ENCODE measurements around the gene ADARB1. TPM values are rescaled to one million over a fixed set of nuclear protein-coding genes. Genes with fewer than 3 reads are reported as not detected.

ADARB1 gene
- total and polyA plus RNA-seq, 9 donors, result 6.0 to 23.7 (median 16.3) TPM

DNA sequence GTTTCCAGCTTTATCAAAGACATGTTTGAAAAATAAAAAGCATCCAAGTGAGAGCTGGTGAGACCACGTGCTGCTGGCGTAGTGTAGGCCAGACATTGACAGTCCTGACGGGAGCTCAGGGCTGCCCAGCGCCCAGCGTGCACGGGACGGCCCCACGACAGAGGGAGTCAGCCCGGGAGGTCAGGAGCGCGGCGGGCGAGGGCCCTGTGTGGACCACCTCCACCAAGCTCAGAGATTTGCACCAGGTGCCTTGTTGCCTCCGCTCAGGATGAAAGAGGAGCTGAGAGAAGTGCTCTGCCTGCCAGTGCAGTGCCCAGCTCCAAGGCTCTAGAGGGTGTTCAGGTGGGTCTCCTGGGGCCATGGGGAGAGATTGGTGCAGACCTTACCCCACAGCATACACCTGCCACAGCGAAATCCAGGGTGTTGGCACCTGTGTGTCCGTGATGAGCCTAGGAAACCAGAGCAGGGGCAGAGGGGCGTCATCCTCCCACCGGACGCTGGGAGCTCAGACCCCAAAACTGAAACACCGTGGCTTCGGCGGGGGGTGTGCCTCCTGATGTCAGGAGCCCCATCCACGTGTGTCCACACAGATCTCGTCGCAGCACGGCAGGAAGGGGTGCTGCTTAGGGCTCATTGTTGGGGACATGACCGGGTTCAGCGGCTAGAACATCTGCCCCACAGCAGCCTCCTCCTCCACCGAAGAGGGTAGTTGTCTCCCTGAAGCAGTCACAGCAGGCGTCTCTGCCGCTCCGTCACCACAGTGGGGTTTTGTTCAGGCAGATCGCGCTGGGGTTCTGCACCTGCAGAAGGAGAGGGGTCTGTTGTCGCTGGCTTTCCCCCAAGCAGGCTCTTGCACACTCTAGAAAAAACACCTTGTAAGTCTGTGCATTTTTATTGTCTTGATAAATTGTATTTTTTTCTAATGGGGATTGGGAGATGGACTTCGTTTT, 149.1 kb downstream of the ADARB1 start:
- no peaks in the 10 kb centered on the region for H3K27me3 ChIP-seq
- WGBS, 3 donors, result 93 to 94% (median 93%) methylated on average over 36 of the region's 36 CpGs
- TF ChIP-seq EP300 (IDR thresholded peaks at IDR 0.05) (no peak), CTCF (IDR thresholded peaks at IDR 0.05) (no peak), POLR2A (IDR thresholded peaks at IDR 0.05) (no peak)
- peaks cover 1% of the 10 kb centered on the region for H3K4me1 ChIP-seq (ENCODE audit: insufficient read depth)
- H3K27ac ChIP-seq, result no peak overlapping the region
- intact Hi-C loops (cut with DNase I), result no loop called here
- no peak for DNase-seq
- H3K4me3 ChIP-seq, result no peak overlapping the region
- H3K36me3 ChIP-seq, result no peaks in the 10 kb centered on the region
- no peaks in the 10 kb centered on the region for H3K9me3 ChIP-seq

DNA sequence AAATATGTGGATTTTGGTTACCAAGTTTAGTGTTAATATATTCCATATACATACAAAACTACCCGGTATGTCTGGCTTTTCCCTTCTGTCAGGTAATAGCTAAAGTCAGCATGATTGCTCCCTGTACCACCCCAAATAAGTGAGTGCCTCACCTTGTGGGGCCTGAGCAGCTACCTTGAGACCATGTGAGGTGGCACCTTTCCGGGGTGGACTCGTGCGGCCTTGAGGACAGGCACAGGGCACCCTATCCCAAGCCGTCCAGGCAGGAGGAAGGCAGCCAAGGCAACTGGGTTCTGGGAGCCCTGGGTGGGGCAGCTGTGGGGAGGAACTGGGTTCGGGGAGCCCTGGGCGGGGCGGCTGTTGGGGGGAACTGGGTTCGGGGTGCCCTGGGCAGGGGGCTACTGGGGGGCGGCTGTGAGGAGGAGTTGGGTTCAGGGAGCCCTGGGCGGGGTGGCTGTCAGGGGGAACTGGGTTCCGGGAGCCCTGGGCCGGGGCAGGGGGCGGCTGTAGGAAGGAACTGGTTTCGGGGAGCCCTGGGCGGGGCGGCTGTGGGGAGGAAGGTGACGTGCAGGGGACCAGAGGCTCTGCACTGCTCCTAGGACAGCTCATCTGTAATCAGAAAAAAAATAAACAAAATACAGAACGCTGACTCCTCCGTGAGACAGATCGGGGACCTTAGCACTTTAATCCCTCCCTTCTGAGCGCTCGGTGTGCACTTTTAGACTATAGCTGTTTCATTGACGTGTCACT, 150.0 kb downstream of the ADARB1 start:
- Histone ChIP-seq H3K4me3 (no peak overlapping the region), H3K4me1 (ENCODE audit: insufficient read depth) (peaks cover 1% of the 10 kb centered on the region), H3K27me3 (no peaks in the 10 kb centered on the region), H3K27ac (no peak overlapping the region), H3K36me3 (no peaks in the 10 kb centered on the region), H3K9me3 (no peaks in the 10 kb centered on the region)
- TF ChIP-seq CTCF (IDR thresholded peaks at IDR 0.05), result no peak
- TF ChIP-seq EP300 (IDR thresholded peaks at IDR 0.05), result no peak
- TF ChIP-seq POLR2A (IDR thresholded peaks at IDR 0.05), result no peak
- intact Hi-C loops (cut with DNase I), result no loop called here
- no peak for DNase-seq
- WGBS, 3 donors, result 81 to 85% (median 83%) methylated on average over 24 of the region's 24 CpGs

- no peak for TF ChIP-seq CTCF (IDR thresholded peaks at IDR 0.05)
- no peak for TF ChIP-seq POLR2A (IDR thresholded peaks at IDR 0.05)
- TF ChIP-seq EP300 (IDR thresholded peaks at IDR 0.05), result no peak
- 79 to 87% (median 84%) methylated on average over 11 of the region's 11 CpGs for WGBS, 3 donors
- Histone ChIP-seq H3K9me3 (no peaks in the 10 kb centered on the region), H3K36me3 (no peaks in the 10 kb centered on the region), H3K27ac (no peak overlapping the region), H3K4me1 (ENCODE audit: insufficient read depth) (no peaks in the 10 kb centered on the region), H3K27me3 (no peaks in the 10 kb centered on the region), H3K4me3 (no peak overlapping the region)
- intact Hi-C loops (cut with DNase I), result loop anchor here in 1 of 4 donors (5.0 kb wide), 1 partner anchor 52 kb away; no protein-coding TSS in a partner anchor
- no peak for DNase-seq
These were observed 150.8 kb downstream of the ADARB1 start for GRCh38 chr21:45225041-45225740.

- TF ChIP-seq EP300 (IDR thresholded peaks at IDR 0.05), result no peak
- no peak for TF ChIP-seq CTCF (IDR thresholded peaks at IDR 0.05)
- TF ChIP-seq POLR2A (IDR thresholded peaks at IDR 0.05), result no peak
- WGBS, 3 donors, result 83 to 87% (median 84%) methylated on average over 16 of the region's 16 CpGs
- Histone ChIP-seq H3K9me3 (no peaks in the 10 kb centered on the region), H3K4me3 (no peak overlapping the region), H3K36me3 (no peaks in the 10 kb centered on the region), H3K27ac (no peak overlapping the region), H3K4me1 (ENCODE audit: insufficient read depth) (no peaks in the 10 kb centered on the region), H3K27me3 (no peaks in the 10 kb centered on the region)
- DNase-seq, result no peak
- intact Hi-C loops (cut with DNase I), result loop anchor here in 1 of 4 donors (5.0 kb wide), 1 partner anchor 51 kb away; no protein-coding TSS in a partner anchor
These were observed 151.5 kb downstream of the ADARB1 start for GRCh38 chr21:45225741-45226327.

Data from ovary (tissue), 9 donors.